ENCODE results near the gene SGCA. TPM values are rescaled to one million over a fixed set of nuclear protein-coding genes. Genes with fewer than 3 reads are reported as not detected.

SGCA gene
- total and polyA plus RNA-seq, 2 of the 13 experiments (the other 11 are each of a cell fraction or from before 2014, with no cell fraction given), result not detected

GRCh38 chr17:50172130-50172529 is 6.3 kb downstream of the SGCA start:
- H3K4me3 ChIP-seq (replicated peaks in 1 of 3; ENCODE audit: insufficient read depth in 1 of 3, low read depth in 2 of 3, low read length in 3 of 3), result no peak overlapping the region
- no peak overlapping the region for H2AFZ ChIP-seq (ENCODE audit: low read length)
- 11% methylated on average over 3 of the region's 11 CpGs for WGBS (ENCODE audit: low lambda C conversion rate)
- H3K36me3 ChIP-seq (replicated peaks in 1 of 2; ENCODE audit: control insufficient read depth in 1 of 2, insufficient read depth in 2 of 2, low read length in 2 of 2), result no peaks in the 10 kb centered on the region
- no peak overlapping the region for H3K27ac ChIP-seq (ENCODE audit: extremely low read length, insufficient read depth, low read length)
- H3K9me3 ChIP-seq (ENCODE audit: low read length), result no peaks in the 10 kb centered on the region
- H4K20me1 ChIP-seq (ENCODE audit: insufficient read depth, low read length), result no peaks in the 10 kb centered on the region
- no peak for ATAC-seq
- FAIRE-seq, result no peak
- H3K79me2 ChIP-seq (ENCODE audit: insufficient read depth, low read length), result no peaks in the 10 kb centered on the region
- ChIA-PET CTCF (ENCODE audit: low intra/inter-chr PET ratio, low total read pairs) (no interaction called here), POLR2A (no interaction called here)
- no peak overlapping the region for H3K9ac ChIP-seq (ENCODE audit: insufficient read depth, low read depth, low read length)
- intact Hi-C loops (cut with micrococcal nuclease; ENCODE audit: unreplicated experiment) (no loop called here), in situ Hi-C loops (cut with HindIII; ENCODE audit: extremely low pct_ligation_motif_present, low pct_unique_long_range_greater_than_20kb) (no loop called here)
- H3K4me2 ChIP-seq (ENCODE audit: low read depth, low read length), result no peak overlapping the region
- H3K27me3 ChIP-seq (ENCODE audit: control insufficient read depth in 1 of 2, insufficient read depth in 2 of 2, low read length in 2 of 2), result peaks cover 3 to 25% of the 10 kb centered on the region in 2 experiments; a peak in 2 of 5 replicates
- H3K4me1 ChIP-seq (ENCODE audit: insufficient read depth, low read length), result peaks cover 62% of the 10 kb centered on the region
- DNase-seq (ENCODE audit: low spot score), result peak; percentile 55
- no TSS peak for BruUV-seq (replicated peaks)
- TF ChIP-seq PAXIP1 (CRISPR knock-in tag; conservative IDR thresholded peaks at IDR 0.05), result peak; percentile 28; the same call in 1 of the 2 replicates
- TF ChIP-seq ZNF263 (CRISPR knock-in tag; IDR thresholded peaks at IDR 0.05), result peak; percentile 37; the same call in 1 of the 2 replicates
- peak; percentile 95 for TF ChIP-seq ZSCAN22 (CRISPR knock-in tag; IDR thresholded peaks at IDR 0.05)
- no peak for TF ChIP-seq SIX1 (CRISPR knock-in tag; IDR thresholded peaks at IDR 0.05; ENCODE audit: borderline replicate concordance)
- 0 out of 2 replicates have a peak, but pooled peaks have one; percentile 13 for TF ChIP-seq UBTF (CRISPR knock-in tag; IDR thresholded peaks at IDR 0.05)
- TF ChIP-seq MED1 (CRISPR knock-in tag; IDR thresholded peaks at IDR 0.05), result no peak
- TF ChIP-seq ZBTB37 (CRISPR knock-in tag; IDR thresholded peaks at IDR 0.05), result peak; percentile 88
- peak; percentile 63; the same call in 1 of the 2 replicates for TF ChIP-seq NR2F2 (IDR thresholded peaks at IDR 0.05; ENCODE audit: borderline replicate concordance, low read depth)
- peak; percentile 98 for TF ChIP-seq ZBTB34 (CRISPR knock-in tag; IDR thresholded peaks at IDR 0.05)
- no peak for TF ChIP-seq ZBTB2 (CRISPR knock-in tag; IDR thresholded peaks at IDR 0.05; ENCODE audit: low read depth)
- no peak for TF ChIP-seq ZNF335 (CRISPR knock-in tag; IDR thresholded peaks at IDR 0.05)
- TF ChIP-seq ZNF468 (CRISPR knock-in tag; IDR thresholded peaks at IDR 0.05), result no peak
- no peak for TF ChIP-seq ARNT2 (CRISPR knock-in tag; IDR thresholded peaks at IDR 0.05; ENCODE audit: low read depth)
- no peak for TF ChIP-seq ZNF326 (CRISPR knock-in tag; IDR thresholded peaks at IDR 0.05; ENCODE audit: borderline replicate concordance)
- TF ChIP-seq HNRNPL (IDR thresholded peaks at IDR 0.05; ENCODE audit: low read depth, low read length), result peak; percentile 64; the same call in 1 of the 2 replicates
